Measurements from ENCODE around the gene GJB5. TPM values are rescaled to one million over a fixed set of nuclear protein-coding genes. Genes with fewer than 3 reads are reported as not detected.

Gene GJB5
- total and polyA plus RNA-seq, 2 donors (not counting 1 experiment from before 2014, with no cell fraction given), result not detected

DNA sequence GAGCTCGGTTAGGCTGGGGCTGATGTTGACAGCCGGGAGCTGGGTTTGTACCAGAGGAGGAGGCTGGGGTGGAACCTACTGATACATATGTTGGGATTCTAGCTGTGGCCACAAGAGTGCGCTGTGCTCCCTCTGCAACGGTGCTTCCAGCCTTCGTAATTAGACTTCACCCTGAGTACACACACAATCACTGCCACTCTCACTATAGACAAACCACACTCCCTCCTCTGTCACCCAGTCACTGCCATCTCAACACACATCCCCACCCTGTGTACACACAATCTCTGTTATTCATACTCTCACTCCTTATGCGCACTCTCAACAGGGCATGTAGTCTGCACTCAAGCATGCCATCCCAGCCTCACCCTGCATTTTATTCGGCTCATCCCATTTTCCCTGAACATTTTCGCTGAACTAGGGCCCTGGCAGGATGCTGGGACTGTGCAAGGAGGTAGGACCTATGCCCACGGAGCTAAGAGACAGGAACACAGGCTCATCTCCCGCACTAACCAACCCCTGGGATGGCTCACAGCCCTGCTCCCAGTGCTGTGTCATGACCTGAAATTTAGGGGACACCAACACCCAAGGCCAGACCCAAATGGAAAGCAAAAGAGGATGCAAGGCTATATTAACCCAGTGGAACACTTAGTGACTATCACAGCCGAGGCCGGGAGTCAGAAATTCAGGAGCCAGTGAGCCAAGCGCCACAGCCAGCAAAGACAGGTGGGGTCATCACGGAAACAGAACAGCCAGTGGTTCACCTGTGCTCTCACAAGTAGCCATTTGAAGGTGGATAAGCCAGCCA lies 31.9 kb downstream of the GJB5 start:
- ChIA-PET CTCF (interaction anchor here (0.6 to 1.6 kb wide), 2 partner anchors 81 to 642 kb away, joined by 3 to 7 read pairs; no protein-coding TSS in a partner anchor), POLR2A (no interaction called here)
- WGBS (ENCODE audit: insufficient coverage), result 44% methylated on average over 14 of the region's 14 CpGs
- Histone ChIP-seq H3K79me2 (ENCODE audit: control insufficient read depth, insufficient read depth, low read length) (no peaks in the 10 kb centered on the region), H3K9ac (ENCODE audit: low read length) (no peak overlapping the region), H3K4me1 (ENCODE audit: control insufficient read depth in 2 of 2, insufficient read depth in 2 of 2, low read length in 2 of 2) (peaks cover under 1 to 4% of the 10 kb centered on the region in 2 donors), H3K36me3 (replicated peaks in 1 of 2; ENCODE audit: control extremely low read depth in 1 of 2, control insufficient read depth in 1 of 2, extremely low read depth in 1 of 2, insufficient read depth in 2 of 2, low read length in 1 of 2) (no peaks in the 10 kb centered on the region), H3K27ac (ENCODE audit: low read length in 2 of 2) (no peak overlapping the region), H4K20me1 (ENCODE audit: control insufficient read depth, insufficient read depth, low read length, poor library complexity, severe bottlenecking) (no peaks in the 10 kb centered on the region), H3K4me3 (ENCODE audit: control extremely low read depth in 1 of 5, extremely low read depth in 1 of 5, insufficient read depth in 1 of 5, low read depth in 2 of 5, low read length in 4 of 5) (no peak overlapping the region), H3K4me2 (replicated peaks; ENCODE audit: low read depth, low read length, poor library complexity, severe bottlenecking) (no peak overlapping the region), H2AFZ (ENCODE audit: insufficient read depth, low read depth, low read length, poor library complexity, severe bottlenecking) (no peak overlapping the region), H3K27me3 (replicated peaks in 1 of 4; ENCODE audit: control extremely low read depth in 1 of 4, control insufficient read depth in 3 of 4, insufficient read depth in 4 of 4, low read length in 3 of 4) (peaks cover 0 to 32% (median 8%) of the 10 kb centered on the region in 4 experiments), H3K9me3 (ENCODE audit: control extremely low read depth in 1 of 3, control insufficient read depth in 2 of 3, insufficient read depth in 1 of 3, low read length in 2 of 3) (no peaks in the 10 kb centered on the region)
- peak; percentile 62 for ATAC-seq (ENCODE audit: low read depth)
- TF ChIP-seq EZH2 (IDR thresholded peaks at IDR 0.05; ENCODE audit: borderline replicate concordance, insufficient read depth, low read depth, low read length, poor library complexity, severe bottlenecking), result no peak
- TF ChIP-seq, protein P1, sequence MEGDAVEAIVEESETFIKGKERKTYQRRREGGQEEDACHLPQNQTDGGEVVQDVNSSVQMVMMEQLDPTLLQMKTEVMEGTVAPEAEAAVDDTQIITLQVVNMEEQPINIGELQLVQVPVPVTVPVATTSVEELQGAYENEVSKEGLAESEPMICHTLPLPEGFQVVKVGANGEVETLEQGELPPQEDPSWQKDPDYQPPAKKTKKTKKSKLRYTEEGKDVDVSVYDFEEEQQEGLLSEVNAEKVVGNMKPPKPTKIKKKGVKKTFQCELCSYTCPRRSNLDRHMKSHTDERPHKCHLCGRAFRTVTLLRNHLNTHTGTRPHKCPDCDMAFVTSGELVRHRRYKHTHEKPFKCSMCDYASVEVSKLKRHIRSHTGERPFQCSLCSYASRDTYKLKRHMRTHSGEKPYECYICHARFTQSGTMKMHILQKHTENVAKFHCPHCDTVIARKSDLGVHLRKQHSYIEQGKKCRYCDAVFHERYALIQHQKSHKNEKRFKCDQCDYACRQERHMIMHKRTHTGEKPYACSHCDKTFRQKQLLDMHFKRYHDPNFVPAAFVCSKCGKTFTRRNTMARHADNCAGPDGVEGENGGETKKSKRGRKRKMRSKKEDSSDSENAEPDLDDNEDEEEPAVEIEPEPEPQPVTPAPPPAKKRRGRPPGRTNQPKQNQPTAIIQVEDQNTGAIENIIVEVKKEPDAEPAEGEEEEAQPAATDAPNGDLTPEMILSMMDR (IDR thresholded peaks at IDR 0.05), result peak; percentile 82
- Mint-ChIP-seq H3K4me1 (peaks cover 15% of the 10 kb centered on the region), H3K27me3 (peaks cover 42% of the 10 kb centered on the region), H3K27ac (no peak overlapping the region), H3K9me3 (ENCODE audit: insufficient read depth) (no peaks in the 10 kb centered on the region), H3K4me3 (no peak overlapping the region)
- intact Hi-C loops (cut with micrococcal nuclease), result loop anchor here (1.0 to 2.0 kb wide), 2 partner anchors 66 to 80 kb away; no protein-coding TSS in a partner anchor
- peak; percentile 70 for DNase-seq

Measured in B cell (primary cell).